HuH-7.5 (cell line): ENCODE measurements around the gene HS2ST1.
"Not testable (repeated sequence)": the region's sequence is repeated elsewhere in the genome, so short reads cannot be mapped to it uniquely, and the experiment has no call there.

ENCODE experiments used
- DNase-seq: peaks from one replicate; pipeline ENCODE4 v3.0.0; 2011; ENCODE audit warnings: low spot score

Gene HS2ST1

DNA sequence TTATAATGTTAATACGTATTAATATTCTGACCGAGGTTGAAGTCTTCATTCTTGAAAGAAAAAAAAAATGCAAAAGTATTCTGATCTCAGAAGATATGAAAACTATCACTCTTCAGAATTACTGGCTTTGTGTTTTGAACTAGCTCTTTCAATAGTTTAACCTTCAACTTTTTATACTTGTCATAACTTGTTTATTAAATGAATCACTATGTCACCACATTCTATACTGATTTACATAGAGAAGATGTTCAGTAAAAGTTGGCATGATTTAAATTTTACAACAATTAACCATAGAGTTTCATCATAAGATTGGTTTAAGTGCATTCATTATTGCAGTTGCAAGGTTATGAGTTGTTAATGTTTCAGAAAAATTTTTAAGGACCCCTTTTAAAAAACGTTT, 57.3 kb downstream of the HS2ST1 start:
- no peak for DNase-seq

DNA sequence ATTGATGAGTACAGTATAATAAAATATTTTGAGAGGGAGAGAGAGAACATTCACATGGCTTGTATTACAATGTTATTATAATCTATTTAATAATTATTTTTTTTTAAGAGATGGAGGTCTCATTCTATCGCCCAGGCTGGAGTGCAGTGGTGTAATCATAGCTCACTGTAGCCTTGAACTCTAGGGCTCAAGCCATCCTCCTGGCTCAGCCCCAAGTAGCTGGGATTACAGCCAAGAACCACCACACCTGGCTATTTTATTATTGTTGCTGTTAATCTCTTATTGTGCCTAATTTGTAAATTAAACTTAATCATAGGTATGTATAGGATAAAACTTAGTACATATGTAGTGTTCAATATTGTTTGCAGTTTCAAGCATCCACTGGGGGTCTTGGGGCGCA, 57.8 kb downstream of the HS2ST1 start:
- no peak for DNase-seq

DNA sequence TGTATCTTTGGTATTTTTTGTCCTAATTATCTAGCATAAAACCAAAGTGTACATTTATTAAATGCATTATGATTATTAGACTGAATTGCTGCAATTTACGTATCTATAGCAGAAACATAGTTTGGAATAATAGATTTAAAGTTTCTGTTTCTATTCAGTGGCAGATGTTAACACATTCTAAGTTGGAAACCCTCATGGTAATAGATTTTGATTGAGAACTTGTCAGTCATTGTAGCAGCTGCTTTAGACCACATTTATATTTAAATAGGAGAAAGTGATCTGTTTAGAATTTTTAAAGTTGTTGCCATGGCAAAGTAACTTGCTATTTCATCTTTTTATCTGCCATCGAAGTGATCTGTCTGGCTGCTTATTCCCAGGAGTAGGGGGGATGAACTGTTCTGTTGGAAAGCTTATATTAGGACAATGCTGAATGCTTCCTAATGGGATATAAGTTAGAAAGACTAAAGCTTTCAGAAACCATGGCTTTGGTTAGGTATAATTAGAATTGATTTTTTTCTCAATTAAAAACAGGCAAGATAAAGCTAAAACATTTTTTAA, 61.6 kb downstream of the HS2ST1 start:
- no peak for DNase-seq

DNA sequence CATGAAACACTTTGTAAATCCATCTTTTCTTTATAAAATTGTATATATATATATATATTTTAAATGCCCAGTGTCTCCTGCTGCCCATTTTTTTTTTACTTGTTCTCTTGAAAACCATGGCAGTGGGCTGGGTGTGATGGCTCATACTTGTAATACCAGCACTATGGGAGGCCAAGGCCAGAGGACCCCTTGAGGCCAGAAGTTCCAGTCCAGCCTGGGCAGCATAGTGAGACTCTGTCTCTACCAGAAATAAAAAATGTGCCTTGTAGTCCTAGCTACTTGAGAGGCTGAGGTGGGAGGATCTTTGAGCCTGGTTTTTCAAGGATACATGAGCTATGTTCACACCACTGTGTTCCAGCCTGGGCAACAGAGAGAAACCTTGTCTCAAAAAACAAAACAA, 62.2 kb downstream of the HS2ST1 start:
- DNase-seq, result no peak

DNA sequence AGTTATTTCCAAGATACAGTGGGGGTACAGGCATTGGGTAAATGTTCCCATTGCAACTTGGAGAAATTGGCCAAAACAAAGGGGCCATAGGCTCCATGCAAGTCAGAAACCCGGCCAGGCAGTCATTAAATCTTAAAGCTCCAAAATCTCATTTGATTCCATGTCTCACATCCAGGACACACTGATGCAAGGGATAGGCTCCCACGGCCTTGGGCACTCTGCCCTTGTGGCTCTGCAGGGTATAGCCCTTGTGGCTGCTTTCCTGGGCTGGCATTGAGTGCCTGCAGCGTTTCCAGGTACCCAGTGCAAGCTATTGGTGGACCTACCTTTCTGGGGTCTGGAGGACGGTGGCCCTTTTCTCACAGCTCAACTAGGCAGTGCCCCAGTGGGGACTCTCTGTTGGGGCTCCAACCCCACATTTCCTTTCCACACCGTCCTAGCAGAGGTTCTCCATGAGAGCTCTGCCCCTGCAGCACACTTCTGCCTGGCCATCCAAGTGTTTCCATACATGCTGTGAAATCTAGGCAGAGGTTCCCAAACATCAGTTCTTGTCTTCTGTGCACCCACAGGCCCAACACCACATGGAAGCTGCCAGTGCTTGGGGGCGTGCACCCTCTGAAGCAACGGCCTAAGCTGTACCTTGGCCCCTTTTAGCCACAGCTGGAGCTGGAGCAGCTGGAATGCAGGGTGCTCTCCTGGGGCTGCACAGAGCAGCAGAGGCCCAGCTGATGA, 67.2 kb downstream of the HS2ST1 start:
- no peak for DNase-seq

DNA sequence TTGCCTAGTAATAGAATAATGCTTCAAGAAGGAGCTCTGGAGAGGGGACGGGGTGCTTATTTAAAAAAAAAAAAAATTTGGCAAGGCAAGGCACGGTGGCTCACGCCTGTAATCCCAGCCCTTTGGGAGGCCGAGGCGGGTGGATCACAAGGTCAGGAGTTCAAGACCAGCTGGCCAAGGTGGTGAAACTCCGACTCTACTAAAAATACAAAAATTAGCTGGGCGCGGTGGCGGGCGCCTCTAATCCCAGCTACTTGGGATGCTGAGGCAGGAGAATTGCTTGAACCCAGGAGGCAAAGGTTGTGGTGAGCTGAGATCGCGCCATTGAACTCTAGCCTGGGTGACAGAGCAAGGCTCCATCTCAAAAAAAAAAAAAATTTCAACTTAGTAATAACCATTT, 69.2 kb downstream of the HS2ST1 start:
- DNase-seq, result not testable (repeated sequence)

DNA sequence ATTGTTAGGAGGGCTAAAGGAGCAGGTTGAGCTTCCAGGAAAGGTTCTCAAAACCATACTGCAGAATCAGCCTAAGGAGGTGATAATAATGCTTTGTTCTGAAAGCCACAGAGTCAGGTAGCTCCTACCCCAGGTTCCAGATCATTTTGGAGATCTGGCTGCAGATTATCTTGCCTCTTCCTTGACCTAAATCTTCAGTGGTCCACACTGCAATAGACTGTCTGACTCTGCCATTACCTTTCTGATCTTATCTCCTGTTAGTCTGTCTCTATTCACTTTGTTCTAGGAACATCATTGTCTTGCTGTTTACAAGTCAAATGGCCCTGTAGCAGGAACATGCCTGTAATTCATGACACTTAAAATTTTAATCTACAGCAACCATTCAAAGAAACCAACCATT, 73.0 kb downstream of the HS2ST1 start:
- no peak for DNase-seq

DNA sequence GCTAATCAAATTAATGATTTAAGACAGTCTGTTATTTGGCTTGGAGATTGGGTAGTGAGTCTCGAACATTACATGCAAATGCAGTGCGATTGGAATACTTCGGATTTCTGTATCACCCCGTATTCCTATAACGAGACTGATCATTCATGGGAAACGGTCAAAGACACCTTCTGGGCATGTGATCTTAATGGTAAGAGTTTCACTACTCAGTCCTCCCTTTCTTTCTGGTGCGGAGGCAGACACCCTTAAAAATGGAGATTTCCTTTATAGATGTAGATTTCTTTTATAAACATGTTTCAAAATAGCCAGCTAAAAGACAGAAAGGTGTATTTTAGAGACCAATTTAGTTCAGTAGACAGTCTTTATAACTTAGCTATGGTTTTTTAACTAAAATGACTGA, 74.4 kb downstream of the HS2ST1 start:
- DNase-seq, result no peak

DNA sequence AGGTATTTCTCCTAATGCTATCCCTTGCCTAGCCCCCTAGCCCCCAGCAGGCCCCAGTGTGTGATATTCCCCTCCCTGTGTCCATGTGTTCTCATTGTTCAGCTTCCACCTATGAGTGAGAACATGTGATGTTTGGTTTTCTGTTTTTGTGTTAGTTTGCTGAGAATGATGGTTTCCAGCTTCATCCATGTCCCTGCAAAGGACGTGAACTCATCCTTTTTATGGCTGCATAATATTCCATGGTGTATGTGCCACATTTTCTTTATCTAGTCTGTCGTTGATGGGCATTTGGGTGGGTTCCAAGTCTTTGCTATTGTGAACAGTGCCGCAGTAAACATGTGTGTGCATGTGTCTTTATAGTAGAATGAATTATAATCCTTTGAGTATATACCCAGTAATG, 75.3 kb downstream of the HS2ST1 start:
- DNase-seq, result not testable (repeated sequence)

DNA sequence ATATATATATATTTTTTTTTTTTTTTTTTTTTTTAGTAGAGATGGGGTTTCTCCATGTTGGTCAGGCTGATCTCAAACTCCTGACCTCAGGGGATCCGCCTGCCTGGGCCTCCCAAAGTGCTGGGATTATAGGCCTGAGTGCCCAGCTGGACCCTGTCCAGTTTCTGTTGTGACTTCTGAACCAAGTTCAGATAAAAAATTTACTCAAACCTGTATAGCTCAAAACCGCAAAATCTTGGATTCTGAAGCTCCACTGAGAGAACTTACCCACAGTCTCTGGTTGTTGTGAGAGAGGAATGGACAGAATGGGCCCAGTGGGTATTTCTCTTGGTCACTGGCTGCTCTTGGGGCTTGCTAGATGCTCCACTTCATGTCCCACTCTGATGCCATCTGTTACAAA, 76.4 kb downstream of the HS2ST1 start:
- no peak for DNase-seq

DNA sequence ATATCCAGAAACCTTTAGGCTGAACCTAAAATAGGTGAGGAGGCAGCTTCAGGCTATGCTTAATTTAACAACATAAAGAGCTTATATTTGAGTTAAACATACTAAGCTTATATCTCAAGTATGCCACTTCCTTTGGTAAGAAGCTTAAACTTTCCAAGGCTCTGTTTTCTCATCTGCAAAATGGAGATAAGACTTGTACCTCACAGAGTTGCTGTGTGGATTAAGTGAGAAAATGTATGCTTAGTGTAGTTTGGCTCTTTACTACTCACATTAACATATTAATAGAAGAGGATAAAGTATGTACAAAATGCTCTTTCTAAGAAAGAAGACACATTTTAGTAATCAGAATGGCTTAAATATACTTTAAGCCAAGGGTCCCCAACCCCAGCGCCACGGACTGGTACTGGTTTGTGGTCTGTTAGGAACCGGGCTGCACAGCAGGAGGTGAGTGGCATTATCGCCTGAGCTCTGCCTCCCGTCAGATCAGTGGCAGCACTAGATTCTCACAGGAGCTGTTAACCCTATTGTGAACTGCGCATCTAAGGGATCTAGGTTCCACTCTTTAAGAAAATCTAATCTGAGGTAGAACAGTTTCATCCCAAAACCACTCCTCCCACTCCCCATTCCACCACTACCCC, 77.2 kb downstream of the HS2ST1 start:
- no peak for DNase-seq

DNA sequence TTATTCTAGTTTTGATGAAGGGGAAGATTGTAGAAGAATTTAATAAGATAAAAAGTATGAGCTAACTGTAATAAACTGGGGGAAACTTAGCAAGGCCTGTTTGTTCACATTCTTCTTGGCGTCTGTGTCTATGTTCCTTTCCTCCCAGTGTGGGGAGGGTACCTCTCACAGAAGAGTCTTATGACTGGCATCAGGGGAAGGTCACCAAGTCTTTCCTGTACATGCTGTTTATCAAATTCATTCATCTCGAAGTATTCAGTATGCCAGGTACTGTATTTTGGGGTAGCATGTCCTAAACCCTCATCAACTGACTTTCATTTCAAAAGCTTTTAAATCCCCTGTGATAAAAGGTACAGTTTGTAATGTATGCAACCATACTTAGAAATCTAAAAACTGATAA, 78.4 kb downstream of the HS2ST1 start:
- DNase-seq, result no peak

DNA sequence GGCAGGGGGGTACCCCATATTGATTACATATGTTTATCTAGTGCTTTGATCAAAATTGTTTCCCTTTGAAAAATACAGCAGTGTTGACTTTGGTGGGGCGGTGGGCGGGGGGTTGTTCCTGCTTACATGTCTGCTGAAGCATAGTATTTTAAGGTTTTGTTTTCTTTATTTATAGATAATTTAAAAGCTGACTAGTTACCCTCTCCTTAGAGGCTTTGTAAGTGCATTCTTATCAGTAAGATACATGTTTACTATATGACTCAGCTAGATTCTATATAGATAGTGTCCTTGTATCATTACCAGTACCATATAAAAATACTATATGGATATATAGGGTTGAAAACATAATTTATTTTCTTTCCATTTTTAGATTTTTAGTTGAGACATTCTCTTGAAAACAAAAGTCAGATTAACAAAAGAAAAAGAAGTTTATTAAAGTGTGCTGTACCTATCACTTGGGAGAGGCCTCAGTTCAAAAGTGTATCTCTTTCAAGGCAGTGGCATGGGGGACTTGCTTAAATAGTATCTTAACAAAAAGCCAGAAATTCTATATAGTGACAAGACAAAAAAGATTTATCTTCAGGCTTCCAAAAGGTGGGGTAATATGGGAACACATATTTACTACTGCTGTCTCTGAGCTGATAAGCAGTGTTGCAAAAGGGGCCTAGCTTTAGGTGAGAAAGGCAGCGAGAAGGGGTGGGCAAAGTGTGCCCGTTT, 79.0 kb downstream of the HS2ST1 start:
- no peak for DNase-seq

DNA sequence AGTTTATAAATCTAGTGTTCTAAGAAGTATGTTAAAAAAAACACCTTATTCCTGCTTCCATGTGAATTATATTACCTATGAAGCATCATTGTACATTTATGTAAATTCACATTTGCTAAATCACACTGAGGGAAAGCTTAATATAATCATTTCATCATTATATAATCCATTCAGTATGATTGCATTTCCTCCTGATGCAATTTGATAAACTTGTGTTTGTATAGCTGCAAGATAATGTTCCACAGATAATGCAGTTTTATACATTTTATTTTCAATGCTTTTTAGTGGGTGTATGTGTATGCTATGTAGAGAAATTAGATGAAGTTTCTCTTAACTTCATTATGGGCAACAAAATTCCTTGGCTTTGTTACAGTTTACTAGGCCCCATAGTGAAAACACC, 79.6 kb downstream of the HS2ST1 start:
- DNase-seq, result no peak

DNA sequence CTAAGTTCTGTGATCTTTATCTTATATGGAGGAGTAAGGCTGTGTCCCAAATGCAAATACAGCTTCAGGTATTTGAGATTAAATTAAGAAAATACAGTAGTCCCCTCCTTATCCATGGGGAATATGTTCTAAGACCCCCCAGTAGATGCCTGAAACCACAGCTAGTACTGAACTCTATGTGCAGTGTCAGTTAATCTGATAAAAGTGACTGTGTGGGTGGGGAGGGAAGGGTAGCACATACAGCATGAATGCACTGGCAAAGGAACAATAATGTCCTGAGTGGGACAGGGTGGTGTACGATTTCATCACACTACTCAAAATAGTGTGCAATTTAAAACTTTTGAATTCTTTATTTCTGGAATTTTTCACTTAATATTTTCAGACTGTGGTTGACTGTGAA, 83.1 kb downstream of the HS2ST1 start:
- no peak for DNase-seq

DNA sequence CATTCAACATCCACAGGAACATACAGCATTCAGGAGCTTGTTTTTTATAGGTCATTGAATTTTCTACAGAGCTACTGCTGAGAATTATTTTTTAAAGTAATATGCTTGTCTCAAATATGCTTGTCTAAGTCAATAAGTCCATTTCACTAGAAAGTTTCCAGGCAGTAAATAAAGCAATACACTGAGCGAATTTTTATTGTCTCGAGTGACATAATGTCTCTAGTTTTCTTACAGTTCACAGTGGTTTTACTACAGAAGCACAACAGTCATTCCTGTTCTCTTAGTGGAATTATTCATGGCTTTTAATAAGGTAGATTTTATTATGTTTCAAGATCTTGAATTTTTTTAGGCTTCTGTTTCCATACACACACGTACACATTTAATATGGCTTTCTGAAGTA, 83.8 kb downstream of the HS2ST1 start:
- no peak for DNase-seq

DNA sequence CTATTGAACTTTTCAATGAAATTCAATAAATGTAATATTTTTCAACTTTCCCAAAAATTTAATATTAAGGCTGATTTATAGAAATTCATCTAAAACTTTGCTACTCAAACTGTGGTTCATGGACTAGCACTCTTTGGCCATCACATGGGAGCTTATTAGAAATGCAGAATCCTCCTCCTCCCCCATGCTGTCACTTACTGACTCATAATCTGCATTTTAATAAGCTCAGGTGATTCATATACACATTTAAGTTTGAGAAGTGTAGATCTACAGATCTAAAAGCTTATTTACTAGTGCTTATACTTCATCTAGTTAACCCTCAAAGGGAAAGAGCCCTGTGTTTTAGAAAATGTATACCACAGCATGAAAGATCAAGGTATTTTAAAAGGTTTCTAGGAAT, 84.3 kb downstream of the HS2ST1 start:
- DNase-seq, result no peak

DNA sequence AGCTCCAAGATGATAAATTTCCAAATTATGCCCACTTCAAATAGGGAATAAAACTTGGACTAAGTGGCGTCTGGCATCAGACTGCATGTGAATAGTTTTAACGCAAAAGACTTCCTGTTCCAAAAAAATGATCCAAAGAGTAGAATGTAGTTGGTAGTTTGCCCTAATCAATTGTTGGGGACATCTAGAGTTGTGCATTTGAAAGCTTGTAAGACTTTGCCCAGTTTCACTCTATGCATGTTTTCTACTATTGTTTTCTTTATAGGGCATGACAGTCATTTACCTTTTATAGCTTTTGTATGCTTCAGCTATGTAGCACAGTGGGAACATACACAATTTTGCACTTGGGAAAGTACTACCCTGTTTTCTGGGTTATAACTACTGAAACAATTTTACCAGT, 86.0 kb downstream of the HS2ST1 start:
- no peak for DNase-seq

DNA sequence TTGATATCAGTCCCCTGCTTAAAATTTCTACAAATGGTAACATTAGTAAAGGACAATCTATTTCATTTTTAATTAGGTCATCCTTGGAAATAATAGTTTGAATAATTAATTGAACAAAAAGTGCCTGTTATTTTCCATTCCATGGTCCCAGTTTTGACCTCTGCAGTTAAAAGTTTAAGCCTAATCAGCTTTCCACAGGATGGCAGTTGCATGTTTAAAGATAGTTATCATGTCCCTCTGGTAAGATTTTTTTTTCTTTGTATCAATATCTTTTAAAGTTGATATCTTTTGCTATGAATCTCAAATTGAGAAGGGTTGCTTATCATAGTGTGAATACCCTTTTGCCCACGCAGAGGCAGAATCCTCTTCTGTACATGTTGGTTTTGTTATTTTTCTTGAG, 90.4 kb downstream of the HS2ST1 start:
- DNase-seq, result no peak

DNA sequence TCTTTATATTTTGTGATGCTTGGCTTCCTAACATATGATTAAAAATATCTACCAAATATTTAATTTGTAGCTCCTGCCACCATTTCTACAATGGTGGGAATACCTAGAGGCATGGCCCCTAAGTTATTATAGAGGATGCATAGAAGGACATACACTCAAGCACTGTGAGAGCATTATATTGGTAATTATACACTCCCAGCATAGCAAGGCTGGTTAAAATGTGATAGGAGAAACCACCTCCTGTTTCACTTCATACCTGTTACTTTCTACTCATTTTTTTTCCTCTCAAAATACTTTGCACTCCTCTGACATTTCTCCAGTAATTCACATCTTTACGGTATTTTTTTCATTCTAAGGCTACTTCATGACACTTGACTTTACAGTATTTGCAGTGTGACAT, 92.9 kb downstream of the HS2ST1 start:
- no peak for DNase-seq

DNA sequence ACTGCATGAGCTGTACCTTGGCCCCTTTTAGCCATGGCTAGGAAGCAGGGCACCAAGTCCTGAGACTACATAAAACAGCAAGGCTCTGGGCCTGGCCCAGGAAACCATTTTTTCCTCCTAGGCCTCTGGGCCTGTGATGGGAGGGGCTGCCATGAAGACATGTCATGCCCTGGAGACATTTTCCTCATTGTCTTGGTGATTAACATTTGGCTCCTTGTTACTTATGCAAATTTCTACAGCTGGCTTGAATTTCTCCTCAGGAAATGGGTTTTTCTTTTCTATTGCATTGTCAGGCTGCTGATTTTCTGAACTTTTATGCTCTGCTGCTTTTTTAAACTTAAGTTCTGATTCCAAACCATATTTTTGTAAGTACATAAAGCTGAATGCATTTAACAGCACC, 99.0 kb downstream of the HS2ST1 start:
- DNase-seq, result not testable (repeated sequence)

DNA sequence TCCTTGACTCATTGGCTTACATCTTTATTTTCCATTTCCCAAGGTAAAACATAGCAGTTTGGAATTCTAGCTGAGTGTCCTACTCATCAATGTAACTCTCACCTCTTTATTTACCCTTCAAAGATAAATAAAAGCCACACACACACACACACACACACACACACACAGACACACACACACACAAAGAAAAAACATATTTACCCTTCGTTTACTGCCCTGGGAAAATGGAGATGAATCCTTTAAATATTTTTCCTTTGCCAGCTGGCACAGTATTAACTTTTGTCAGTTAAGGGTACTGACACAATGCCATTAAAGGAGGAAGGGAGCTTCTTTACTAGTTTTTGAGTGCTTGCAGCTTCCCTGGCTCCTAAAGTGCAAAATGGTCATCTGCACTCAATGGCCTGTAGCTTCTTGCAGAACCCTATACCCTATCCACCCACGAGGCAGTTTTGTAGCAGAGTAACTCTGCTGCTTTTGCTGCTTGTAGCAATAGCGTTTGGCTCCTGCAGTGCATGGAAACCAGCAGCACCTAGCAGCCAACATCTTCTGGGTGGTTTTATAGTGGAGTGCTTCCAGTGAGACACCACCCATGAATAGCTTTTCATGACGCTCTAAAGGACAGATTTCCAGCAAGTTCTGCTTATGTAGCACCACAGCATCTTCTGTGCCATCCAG, 103.7 kb downstream of the HS2ST1 start:
- DNase-seq, result no peak

DNA sequence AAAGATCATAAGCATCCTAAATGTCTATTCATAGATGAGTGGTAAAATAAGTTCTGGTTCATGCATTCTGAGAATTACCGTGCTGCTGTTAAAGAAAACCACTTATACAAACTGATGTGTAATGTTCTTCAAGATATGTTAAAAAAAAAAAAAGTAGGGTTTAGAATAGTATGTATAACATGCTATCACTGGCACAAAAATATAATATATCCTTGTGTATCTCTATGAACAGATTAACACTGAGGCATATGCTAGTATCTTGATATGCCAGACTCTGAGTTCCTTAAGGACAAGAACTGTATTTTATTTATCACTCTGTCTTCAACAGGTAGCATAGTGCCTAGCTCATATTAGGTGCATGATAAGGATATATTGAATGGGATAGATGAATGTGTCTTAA, 108.9 kb downstream of the HS2ST1 start:
- no peak for DNase-seq
